SK-N-SH treated with all-trans-retinoic acid at 6 μM for 48 hours (cell line): ENCODE data around the gene SIRT6.
"Not testable (repeated sequence)": the region's sequence is repeated elsewhere in the genome, so short reads cannot be mapped to it uniquely, and the experiment has no call there.

ENCODE experiments used
- ATAC-seq: fragments of 200-7000 bp; cut with Tn5 transposase; 3 replicates; pipeline ENCODE4 v1.9.1; 2020; ENCODE audit warnings: mild to moderate bottlenecking, moderate library complexity
- ARNTL ChIP-seq: fragments of 450-650 bp; formaldehyde crosslinking; IDR thresholded peaks from 2 replicates; pipeline ENCODE4 v1.5.0; 2020; ENCODE audit warnings: low read depth, mild to moderate bottlenecking, moderate library complexity, borderline replicate concordance
- BACH2 ChIP-seq: fragments of 250-450 bp; sonication (Bioruptor Pico); IDR thresholded peaks from 2 replicates; pipeline ENCODE4 v1.9.0; 2021; ENCODE audit warnings: mild to moderate bottlenecking, borderline replicate concordance
- CREB5 ChIP-seq: fragments of 250-450 bp; sonication (Bioruptor Pico); IDR thresholded peaks from 2 replicates; pipeline ENCODE4 v1.5.1; 2020; ENCODE audit warnings: low read depth, mild to moderate bottlenecking, moderate library complexity
- CSDC2 ChIP-seq: fragments of 250-450 bp; sonication (Bioruptor Pico); IDR thresholded peaks from 2 replicates; pipeline ENCODE4 v1.5.0; 2020; ENCODE audit warnings: mild to moderate bottlenecking, moderate library complexity
- CSRNP3 ChIP-seq: fragments of 250-450 bp; sonication (Bioruptor Pico); IDR thresholded peaks from 2 replicates; pipeline ENCODE4 v1.5.1; 2021; ENCODE audit warnings: mild to moderate bottlenecking, moderate library complexity
- ESRRG ChIP-seq: fragments of 250-450 bp; sonication (Bioruptor Pico); IDR thresholded peaks from 2 replicates; pipeline ENCODE4 v1.6.1; 2021; ENCODE audit warnings: mild to moderate bottlenecking
- GLIS3 ChIP-seq: fragments of 250-450 bp; sonication (Bioruptor Pico); IDR thresholded peaks from 2 replicates; pipeline ENCODE4 v1.5.0; 2020; ENCODE audit warnings: mild to moderate bottlenecking, moderate library complexity
- ISL1 ChIP-seq: fragments of 250-450 bp; sonication (Bioruptor Pico); IDR thresholded peaks from 2 replicates; pipeline ENCODE4 v2.1.2; 2022; ENCODE audit warnings: mild to moderate bottlenecking, moderate library complexity
- RARB ChIP-seq: fragments of 250-450 bp; sonication (Bioruptor Pico); IDR thresholded peaks from 2 replicates; pipeline ENCODE4 v1.8.0; 2021; ENCODE audit warnings: mild to moderate bottlenecking, moderate library complexity
- SNAI2 ChIP-seq: fragments of 250-450 bp; sonication (Bioruptor Pico); IDR thresholded peaks from 2 replicates; pipeline ENCODE4 v1.5.0; 2020; ENCODE audit warnings: mild to moderate bottlenecking, moderate library complexity
- TCF4 ChIP-seq: fragments of 250-450 bp; sonication (Bioruptor Pico); IDR thresholded peaks from 2 replicates; pipeline ENCODE4 v1.8.0; 2021; ENCODE audit warnings: mild to moderate bottlenecking, moderate library complexity, borderline replicate concordance
- TOX ChIP-seq: fragments of 250-450 bp; sonication (Bioruptor Pico); IDR thresholded peaks from 2 replicates; pipeline ENCODE4 v1.8.0; 2021; ENCODE audit warnings: mild to moderate bottlenecking, moderate library complexity, borderline replicate concordance
- ZC3H10 ChIP-seq: fragments of 250-450 bp; sonication (Bioruptor Pico); IDR thresholded peaks from 2 replicates; pipeline ENCODE4 v1.5.1; 2021; ENCODE audit warnings: mild to moderate bottlenecking, moderate library complexity
- ZFP3 ChIP-seq: fragments of 250-450 bp; sonication (Bioruptor Pico); IDR thresholded peaks from 2 replicates; pipeline ENCODE4 v1.5.0; 2020; ENCODE audit warnings: mild to moderate bottlenecking, moderate library complexity
- ZFP30 ChIP-seq: fragments of 450-650 bp; formaldehyde crosslinking; IDR thresholded peaks from 2 replicates; pipeline ENCODE4 v1.5.0; 2022; ENCODE audit warnings: mild to moderate bottlenecking, moderate library complexity
- ZNF565 ChIP-seq: fragments of 450-650 bp; formaldehyde crosslinking; conservative IDR thresholded peaks from 2 replicates; pipeline ENCODE4 v1.5.0; 2020; ENCODE audit warnings: low read depth, mild to moderate bottlenecking, moderate library complexity
- ZNF70 ChIP-seq: fragments of 450-650 bp; formaldehyde crosslinking; IDR thresholded peaks from 2 replicates; pipeline ENCODE4 v1.5.0; 2020; ENCODE audit warnings: mild to moderate bottlenecking, moderate library complexity
- TF ChIP-seq, protein P1 (sequence below): fragments of 250-450 bp; sonication (Bioruptor Pico); IDR thresholded peaks from 2 replicates; pipeline ENCODE4 v1.8.0; 2020; ENCODE audit warnings: mild to moderate bottlenecking, moderate library complexity, borderline replicate concordance
- TF ChIP-seq, protein P2 (sequence below): fragments of 250-450 bp; sonication (Bioruptor Pico); IDR thresholded peaks from 2 replicates; pipeline ENCODE4 v1.8.0; 2021; ENCODE audit warnings: low read depth, mild to moderate bottlenecking, moderate library complexity, borderline replicate concordance

Gene SIRT6

GRCh38 chr19:4149518-4150288 is 32.7 kb downstream of the SIRT6 start (continued):
- TF ChIP-seq, protein P1, sequence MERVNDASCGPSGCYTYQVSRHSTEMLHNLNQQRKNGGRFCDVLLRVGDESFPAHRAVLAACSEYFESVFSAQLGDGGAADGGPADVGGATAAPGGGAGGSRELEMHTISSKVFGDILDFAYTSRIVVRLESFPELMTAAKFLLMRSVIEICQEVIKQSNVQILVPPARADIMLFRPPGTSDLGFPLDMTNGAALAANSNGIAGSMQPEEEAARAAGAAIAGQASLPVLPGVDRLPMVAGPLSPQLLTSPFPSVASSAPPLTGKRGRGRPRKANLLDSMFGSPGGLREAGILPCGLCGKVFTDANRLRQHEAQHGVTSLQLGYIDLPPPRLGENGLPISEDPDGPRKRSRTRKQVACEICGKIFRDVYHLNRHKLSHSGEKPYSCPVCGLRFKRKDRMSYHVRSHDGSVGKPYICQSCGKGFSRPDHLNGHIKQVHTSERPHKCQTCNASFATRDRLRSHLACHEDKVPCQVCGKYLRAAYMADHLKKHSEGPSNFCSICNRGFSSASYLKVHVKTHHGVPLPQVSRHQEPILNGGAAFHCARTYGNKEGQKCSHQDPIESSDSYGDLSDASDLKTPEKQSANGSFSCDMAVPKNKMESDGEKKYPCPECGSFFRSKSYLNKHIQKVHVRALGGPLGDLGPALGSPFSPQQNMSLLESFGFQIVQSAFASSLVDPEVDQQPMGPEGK (CRISPR knock-in tag) = no peak
- TF ChIP-seq GLIS3 (CRISPR knock-in tag) = no peak
- no peak for TF ChIP-seq TCF4 (CRISPR knock-in tag)
- TF ChIP-seq, all 23 proteins: peak for 0

DNA sequence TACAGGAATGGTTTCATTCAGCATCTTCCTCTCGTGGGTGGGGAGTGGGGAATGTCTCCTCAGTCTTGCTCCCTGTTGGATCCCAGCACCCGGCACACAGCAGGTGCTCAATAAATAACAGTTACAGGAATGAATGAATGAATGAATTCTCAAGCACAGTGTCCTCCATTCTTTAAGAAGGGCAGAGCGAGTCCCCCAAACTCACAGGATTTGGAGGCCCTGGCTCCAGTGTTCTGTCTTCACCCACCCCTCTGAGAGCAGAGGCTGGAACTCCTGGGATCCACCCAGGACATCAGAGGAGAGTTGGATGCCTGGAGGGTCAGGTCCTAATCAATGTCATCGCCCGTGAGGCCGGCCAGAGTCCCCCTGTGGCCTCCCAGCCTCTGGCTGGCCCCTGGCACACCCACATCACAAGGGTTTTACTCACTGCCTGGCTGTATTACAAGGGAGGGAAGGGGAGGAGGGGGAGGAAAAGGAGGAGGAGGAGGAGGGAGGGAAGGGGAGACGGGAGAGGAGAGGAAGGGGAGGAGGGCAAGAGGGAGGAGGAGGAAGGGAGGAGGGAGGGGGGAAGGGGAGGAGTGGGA is 37.6 kb downstream of the SIRT6 start:
- TF ChIP-seq ESRRG (no peak), CSDC2 (no peak), ARNTL (no peak), ZNF565 (CRISPR knock-in tag) (no peak), SNAI2 (CRISPR knock-in tag) (no peak), TCF4 (CRISPR knock-in tag) (no peak), CREB5 (no peak)
- TF ChIP-seq, protein P2, sequence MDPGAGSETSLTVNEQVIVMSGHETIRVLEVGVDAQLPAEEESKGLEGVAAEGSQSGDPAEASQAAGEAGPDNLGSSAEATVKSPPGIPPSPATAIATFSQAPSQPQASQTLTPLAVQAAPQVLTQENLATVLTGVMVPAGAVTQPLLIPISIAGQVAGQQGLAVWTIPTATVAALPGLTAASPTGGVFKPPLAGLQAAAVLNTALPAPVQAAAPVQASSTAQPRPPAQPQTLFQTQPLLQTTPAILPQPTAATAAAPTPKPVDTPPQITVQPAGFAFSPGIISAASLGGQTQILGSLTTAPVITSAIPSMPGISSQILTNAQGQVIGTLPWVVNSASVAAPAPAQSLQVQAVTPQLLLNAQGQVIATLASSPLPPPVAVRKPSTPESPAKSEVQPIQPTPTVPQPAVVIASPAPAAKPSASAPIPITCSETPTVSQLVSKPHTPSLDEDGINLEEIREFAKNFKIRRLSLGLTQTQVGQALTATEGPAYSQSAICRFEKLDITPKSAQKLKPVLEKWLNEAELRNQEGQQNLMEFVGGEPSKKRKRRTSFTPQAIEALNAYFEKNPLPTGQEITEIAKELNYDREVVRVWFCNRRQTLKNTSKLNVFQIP (CRISPR knock-in tag) = no peak
- TF ChIP-seq, all 23 proteins: peak for 0
- no peak for ATAC-seq

DNA sequence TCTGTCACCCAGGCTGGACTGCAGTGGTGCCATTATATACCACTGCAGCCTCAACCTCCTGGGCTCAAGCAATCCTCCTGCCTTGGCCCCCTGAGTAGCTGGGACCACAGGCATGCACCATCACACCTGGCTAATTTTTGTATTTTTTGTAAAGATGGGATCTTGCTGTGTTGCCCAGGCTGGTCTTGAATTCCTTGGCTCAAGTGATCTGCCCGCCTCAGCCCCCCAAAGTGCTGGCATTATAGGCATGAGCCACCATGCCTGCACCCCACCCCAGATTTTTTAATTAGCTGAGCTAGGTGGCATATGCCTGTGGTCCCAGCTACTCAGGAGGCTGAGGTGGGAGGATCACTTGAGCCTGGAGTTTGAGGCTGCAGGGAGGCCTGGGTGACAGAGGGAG is 39.4 kb downstream of the SIRT6 start:
- ATAC-seq = not testable (repeated sequence)

DNA sequence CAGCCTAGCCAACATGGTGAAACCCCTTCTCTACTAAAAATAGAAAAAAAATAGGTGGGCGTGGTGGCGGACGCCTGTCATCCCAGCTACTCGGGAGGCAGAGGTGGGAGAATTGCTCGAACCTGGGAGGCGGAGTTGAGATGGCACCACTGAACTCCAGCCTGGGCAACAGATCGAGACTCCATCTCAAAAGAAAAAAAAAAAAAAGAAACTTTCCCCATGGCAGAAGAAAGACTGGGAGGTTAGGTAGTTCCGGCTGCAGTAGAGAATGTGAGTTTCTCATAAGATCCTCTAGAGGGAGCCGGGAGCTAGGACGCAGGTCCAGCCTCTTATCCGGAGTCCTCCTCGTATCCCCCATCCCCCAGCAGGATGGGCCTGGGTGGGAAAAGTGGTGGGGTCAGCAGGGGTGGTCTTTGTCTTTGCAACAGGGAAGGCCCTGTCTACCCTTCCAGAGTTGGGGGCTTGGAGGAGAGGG is 42.1 kb downstream of the SIRT6 start:
- ATAC-seq = peak; percentile 97
- TF ChIP-seq ZC3H10 = no peak

GRCh38 chr19:4139614-4140236 is 42.6 kb downstream of the SIRT6 start:
- TF ChIP-seq, protein P2 (CRISPR knock-in tag) = no peak
- TF ChIP-seq TCF4 (CRISPR knock-in tag) (no peak), ZFP3 (no peak), BACH2 (CRISPR knock-in tag) (no peak), ISL1 (no peak), ZNF70 (no peak), CSRNP3 (CRISPR knock-in tag) (no peak), CREB5 (no peak), TOX (CRISPR knock-in tag) (no peak), GLIS3 (CRISPR knock-in tag) (no peak), RARB (CRISPR knock-in tag) (no peak), CSDC2 (no peak), SNAI2 (CRISPR knock-in tag) (no peak), ZFP30 (CRISPR knock-in tag) (no peak)
- TF ChIP-seq, protein P1 (CRISPR knock-in tag) = no peak
- peak; percentile 89 for ATAC-seq
